Heart left ventricle (tissue), 13 donors: ENCODE measurements around the gene RNPEPL1.

Experiments
- POLR2A ChIP-seq, 2 donors: fragments of 450-650 bp; IDR thresholded peaks; one replicate each; pipeline ENCODE4 v1.6.1; 2017; ENCODE audit warnings: antibody characterized with exemption in 2 of 2, mild to moderate bottlenecking in 2 of 2, moderate library complexity in 2 of 2
- TF ChIP-seq, protein P1 (sequence below), 12 donors: fragments of 200-600 bp; sonication (generic) in 4 of 12; IDR thresholded peaks; one replicate each; pipeline versions ENCODE4 v1.5.0 to v1.8.0; 2018 to 2022; ENCODE audit warnings: antibody characterized with exemption in 12 of 12, mild to moderate bottlenecking in 5 of 12
- donor health status: ischemic (EF 13 %, LVEDD 7.1; RV severe dilation, severe dysfunction).
- donor health status: DM: no; HTN: yes; CAD: no.
- donor health status: DM: no; HTN: no; CAD: no.
- donor health status: ischemic (EF 25% LVEDD 6.9; RV normal size, moderate dysfunction).
- donor health status: ischemic (EF 25% LVEDD 5.7; RV mildly dilated, moderate dysfunction).
- donor health status: ischemic (EF 35%, LVEDD 5.7; RV mildly dilated, moderate dysfunction).
- donor health status: nonischemic (EF 11% LVEDD 7.7; RV severe dilation, severe dysfunction).
- donor health status: DM: yes; HTN: yes; CAD: no.
- donor health status: PGD.
- donor health status: ischemic (EF 29% LVEDD 5.4; RV normal size, mild dysfunction).
- donor health status: nonischemic (EF 23%, LVEDD 6.1; RV moderate dilation, normal function).

DNA sequence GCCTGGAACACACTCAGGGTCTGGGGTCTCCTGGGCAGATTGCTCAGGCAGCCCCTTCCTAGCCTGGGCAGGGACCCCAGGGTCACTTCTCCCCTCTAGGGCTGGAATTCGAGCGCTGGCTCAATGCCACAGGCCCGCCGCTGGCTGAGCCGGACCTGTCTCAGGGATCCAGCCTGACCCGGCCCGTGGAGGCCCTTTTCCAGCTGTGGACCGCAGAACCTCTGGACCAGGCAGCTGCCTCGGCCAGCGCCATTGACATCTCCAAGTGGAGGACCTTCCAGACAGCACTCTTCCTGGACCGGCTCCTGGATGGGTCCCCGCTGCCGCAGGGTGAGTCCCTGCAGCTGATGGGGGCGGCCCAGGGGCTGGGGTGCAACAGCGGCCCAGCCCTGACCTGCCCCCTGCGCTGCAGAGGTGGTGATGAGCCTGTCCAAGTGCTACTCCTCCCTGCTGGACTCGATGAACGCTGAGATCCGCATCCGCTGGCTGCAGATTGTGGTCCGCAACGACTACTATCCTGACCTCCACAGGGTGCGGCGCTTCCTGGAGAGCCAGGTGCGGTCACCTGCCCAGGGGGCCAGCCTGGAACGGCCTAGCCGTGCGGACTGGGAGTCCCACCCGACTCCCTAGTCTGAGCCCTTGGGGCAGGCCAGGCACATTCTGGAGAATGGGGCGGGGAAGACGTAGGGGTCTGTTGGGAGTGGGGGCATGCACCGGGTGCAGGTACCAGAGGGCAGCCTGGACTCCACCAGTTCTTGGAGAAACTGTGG is 8.3 kb downstream of the RNPEPL1 start:
- TF ChIP-seq, protein P1, sequence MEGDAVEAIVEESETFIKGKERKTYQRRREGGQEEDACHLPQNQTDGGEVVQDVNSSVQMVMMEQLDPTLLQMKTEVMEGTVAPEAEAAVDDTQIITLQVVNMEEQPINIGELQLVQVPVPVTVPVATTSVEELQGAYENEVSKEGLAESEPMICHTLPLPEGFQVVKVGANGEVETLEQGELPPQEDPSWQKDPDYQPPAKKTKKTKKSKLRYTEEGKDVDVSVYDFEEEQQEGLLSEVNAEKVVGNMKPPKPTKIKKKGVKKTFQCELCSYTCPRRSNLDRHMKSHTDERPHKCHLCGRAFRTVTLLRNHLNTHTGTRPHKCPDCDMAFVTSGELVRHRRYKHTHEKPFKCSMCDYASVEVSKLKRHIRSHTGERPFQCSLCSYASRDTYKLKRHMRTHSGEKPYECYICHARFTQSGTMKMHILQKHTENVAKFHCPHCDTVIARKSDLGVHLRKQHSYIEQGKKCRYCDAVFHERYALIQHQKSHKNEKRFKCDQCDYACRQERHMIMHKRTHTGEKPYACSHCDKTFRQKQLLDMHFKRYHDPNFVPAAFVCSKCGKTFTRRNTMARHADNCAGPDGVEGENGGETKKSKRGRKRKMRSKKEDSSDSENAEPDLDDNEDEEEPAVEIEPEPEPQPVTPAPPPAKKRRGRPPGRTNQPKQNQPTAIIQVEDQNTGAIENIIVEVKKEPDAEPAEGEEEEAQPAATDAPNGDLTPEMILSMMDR (IDR thresholded peaks at IDR 0.05): no peak
- TF ChIP-seq POLR2A (IDR thresholded peaks at IDR 0.05): no peak
